SKM-1 (cell line): ENCODE measurements around the gene CLMP.
"Not testable (repeated sequence)": the region's sequence is repeated elsewhere in the genome, so short reads cannot be mapped to it uniquely, and the experiment has no call there.

Experiments
- DNase-seq: peaks from one replicate; lab custom pipeline; 2025; ENCODE audit not compliant: unreplicated experiment; lab: John Stamatoyannopoulos, UW

Gene CLMP

DNA sequence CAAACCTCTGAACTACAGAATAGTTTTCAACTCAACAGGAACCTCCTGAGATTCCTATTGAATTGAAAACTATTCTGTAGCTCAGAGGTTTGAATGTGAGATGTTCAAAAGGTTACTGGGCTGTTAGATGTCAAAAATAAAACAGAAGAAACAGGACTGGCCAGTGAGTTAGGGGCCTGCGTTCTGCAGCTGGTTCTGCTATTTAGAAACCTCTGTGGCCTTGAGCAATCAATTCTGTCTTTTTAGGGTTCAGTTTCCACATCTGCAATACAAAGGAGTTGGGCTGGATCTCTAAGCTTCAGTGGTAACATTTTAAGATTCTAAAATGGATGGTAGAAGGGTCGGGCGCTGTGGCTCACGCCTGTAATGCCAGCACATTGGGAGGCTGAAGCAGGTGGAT, 55.8 kb downstream of the CLMP start:
- DNase-seq = no peak

DNA sequence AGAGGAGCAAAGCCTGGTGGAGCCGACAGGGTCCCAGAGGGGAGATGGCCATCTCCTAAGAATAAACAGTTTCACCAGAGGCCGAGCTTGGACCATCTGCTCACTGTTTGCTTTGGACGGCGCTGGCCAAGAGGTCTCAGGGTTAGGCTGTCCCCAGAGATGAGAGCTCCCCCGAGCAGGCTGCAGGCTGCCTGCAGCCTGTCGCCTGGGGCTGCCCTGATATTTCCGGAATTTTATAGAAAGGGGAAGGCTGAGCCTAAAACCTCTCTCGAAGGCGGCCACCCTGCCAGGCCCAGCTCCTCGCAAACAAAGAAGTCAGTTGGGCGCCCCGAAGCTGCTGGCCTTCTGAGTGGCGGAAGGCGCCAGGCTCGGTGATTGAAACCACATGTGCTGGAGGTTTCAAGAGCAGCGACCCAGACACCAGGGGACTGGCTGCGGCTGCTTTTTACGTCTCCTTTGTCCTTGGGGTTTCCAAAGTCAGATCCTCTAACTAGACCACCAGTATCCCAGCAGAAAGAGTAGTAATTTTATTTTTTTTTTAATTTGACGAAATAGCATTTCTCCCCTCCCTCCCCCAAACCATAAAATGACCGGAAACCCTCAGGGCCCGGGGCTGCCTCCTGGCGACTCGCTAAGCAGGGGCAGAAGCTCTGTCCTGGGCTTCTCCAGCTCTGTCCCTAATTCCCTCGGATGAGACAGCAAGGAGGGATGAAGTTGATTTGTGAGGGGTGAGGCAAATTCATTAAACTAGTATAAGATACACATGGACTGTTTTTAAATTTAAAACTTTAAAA, 57.4 kb downstream of the CLMP start:
- DNase-seq = no peak

DNA sequence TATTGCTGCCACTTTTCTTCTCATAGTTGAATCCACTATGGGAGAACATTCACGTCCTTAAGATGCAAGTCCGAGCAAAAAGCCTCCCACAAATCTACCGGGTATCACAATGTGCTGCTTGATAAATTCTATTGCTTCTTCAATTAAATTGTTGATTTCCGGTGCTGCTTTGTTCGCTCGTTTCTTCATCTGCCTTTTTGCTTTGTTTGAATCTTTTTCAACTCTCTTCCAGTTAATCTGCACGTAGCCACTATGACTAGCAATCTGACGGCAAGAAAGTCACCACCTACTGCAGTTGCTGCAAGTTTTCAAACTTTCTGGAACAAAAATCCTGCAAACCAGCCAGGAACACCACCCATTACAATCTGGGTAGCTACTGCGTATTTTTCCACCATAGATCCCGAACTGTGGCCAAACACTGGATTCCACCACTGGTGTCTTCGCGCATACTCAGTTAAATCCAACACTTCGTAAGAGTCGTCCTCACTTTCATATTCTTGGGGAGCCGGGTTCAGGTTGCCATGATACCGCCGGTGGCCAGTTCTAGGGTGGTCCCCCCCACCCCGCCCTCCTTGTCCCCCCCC, 59.1 kb downstream of the CLMP start:
- DNase-seq = no peak

DNA sequence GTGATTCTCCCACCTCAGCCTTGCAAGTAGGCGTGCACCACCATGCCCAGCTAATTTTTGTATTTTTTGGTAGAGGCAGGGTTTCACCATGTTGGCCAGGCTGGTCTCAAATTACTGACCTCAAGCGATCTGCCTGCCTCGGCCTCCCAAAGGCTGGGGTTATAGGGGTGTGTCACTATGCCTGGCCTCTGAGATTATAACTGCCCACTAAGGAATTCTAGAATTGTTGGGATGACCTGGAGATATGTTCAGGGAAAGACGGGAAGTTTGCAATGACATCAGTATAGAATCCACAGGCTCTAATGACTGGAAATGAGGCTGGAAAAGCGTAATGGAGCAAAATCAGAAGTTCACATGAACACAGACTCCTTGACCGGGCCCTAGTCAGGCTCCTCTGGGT, 62.2 kb downstream of the CLMP start:
- no peak for DNase-seq

DNA sequence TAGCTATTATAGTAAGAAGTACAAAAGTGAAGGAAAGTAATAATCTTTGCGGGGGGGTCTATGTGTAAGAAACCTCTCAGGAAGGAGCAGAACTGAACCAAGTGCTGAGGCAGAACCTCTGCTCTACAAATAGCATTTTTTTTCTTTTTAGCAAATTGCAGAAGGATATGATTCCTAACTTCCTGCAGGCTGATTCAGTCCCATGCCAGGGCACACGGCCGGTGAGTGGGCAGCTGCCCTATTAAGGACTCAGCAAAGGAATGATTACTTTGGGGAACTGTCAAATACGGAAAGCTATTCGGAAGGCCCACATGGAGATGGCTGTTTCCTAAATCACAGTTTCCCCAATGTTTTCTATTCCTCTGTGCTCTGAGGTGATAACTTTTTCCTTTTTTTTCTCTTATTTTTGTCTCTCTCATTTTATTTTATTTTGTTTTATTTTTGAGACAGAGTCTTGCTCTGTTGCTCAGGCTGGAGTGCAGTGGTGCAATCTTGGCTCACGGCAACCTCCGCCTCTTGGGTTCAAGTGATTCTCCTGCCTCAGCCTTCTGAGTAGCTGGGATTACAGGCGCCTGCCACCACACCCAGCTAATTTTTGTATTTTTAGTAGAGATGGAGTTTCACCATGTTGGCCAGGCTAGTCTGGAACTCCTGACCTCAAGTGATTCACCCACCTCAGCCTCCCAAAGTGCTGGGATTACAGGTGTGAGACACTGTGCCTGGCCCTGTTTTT, 62.8 kb downstream of the CLMP start:
- not testable (repeated sequence) for DNase-seq

DNA sequence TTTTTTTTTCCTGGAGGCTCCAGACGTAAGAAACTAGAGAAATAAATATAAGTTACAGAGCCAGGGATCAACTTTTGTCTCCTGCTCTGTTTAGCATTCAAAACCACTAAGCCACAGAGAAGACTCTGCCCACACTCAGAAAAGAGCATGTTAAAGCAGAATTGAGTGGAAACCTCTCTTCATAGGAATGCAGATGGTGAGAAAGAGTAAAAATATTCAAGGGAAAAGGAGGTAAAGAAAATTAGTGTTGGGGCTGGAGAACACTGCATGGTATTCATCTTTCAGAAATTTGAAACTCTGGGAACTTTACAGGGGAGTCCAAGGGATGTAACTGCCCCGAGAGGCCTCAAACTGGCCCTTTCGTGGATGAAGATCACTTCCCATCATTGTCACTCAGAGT, 65.1 kb downstream of the CLMP start:
- DNase-seq = no peak

DNA sequence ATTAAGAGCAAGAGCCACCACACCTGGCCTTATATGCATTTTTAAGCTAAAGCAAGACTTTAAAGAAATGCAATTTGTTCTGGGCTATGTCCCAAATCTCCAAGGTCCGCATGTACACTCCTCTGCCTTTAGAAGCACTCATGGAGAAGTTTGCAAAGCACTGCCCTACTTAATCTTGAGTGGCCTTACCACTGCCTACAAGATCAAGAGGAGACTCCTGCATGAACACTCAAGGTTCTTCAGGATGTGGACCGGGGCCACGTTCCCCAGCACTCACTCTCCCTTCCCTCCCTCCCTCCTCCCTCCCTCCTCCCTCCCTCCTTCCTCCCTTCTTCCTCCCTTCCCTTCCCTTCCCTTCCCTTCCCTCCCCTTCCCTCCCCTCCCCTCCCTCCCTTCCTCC, 69.9 kb downstream of the CLMP start:
- DNase-seq = no peak

DNA sequence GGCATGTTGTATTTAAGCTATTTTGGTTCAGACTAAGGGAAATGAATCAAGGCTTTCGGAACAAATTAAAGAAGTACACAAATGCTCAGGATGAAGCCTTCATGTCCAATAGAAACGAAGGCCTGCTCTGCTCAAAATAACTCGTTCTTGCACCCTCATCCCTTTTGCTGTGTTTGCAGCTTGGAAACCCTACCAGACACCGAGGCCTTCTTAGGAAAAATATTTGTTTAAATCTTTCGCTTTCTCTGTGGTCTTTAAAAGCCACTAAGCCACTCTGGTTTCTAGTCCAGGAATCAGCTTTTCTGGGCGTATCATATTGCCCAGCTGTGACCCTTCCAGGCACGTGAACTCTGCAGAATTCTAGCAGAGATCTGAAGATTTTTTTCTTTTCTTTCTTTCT, 72.2 kb downstream of the CLMP start:
- DNase-seq = no peak

DNA sequence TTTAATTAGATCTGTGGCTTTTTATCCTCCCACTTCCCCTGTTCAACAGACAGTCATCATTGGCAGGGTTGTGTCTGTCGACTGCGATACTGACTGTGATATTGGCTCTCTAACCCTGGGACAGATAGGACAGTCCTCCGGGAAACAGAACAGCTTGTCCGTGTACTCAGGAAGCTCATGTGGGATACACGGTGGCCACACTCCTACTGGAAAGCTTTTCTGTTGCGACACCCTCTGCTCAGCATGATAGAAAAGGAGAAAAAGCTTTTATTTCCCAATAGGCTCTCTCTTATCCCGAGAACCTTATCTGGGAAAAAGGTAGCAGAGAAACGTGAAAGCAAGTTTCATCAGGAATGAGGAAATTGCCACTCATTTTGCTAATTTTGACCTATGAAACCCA, 72.7 kb downstream of the CLMP start:
- DNase-seq = no peak

DNA sequence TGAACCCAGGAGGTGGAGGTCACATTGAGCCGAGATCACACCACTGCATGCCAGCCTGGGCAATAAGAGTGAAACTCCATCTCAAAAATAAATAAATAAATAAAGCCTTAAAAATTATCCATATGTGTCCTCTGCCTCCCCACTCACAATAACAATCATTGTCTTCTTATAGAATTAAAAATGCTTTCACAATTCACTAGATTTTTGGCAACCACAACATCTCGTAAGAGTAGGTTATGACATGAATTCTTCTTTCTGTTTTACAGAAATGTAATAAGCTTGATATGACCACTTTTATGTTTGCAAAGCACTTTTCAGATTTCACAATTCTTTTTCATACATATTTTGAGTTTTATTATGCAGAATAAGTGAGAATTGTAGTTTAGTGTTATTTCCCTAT, 78.6 kb downstream of the CLMP start:
- DNase-seq = no peak

DNA sequence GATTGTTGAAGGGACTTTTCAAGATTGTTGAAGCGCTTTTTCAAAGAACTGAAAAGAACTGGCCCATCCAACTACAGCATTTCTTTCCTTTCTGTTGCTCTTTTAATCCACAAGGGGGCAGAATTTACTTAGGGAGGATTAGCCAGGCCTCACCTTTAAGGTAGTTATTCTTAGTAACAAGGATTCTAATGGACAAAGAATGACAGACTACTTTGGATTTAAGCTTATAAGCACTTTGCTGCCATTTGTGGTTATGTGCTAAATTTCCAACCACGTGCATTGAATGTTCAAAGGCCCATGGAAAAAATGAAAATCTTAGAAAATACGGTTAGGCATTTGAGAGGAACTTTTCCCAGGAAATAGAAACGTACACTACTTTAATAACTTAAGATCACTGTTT, 83.6 kb downstream of the CLMP start:
- DNase-seq = peak; percentile 60

DNA sequence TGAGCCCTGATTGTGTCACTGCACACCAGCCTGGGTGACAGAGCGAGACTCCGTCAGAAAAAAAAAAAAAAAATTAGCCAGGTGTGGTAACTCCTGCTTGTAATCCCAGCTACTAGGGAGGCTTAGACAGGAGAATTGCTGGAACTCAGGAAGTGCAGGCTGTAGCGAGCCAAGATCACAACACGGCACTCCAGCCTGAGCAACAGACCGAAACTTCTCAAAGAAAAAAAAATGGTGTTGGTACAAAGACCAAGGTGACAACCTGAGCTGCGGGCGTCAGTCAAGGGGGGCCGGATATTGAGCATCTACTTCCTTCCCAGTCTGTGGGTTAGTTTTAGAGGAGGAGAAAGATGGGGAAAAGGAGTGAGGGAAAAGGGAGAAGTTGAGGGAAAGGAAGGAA, 84.7 kb downstream of the CLMP start:
- DNase-seq = no peak

DNA sequence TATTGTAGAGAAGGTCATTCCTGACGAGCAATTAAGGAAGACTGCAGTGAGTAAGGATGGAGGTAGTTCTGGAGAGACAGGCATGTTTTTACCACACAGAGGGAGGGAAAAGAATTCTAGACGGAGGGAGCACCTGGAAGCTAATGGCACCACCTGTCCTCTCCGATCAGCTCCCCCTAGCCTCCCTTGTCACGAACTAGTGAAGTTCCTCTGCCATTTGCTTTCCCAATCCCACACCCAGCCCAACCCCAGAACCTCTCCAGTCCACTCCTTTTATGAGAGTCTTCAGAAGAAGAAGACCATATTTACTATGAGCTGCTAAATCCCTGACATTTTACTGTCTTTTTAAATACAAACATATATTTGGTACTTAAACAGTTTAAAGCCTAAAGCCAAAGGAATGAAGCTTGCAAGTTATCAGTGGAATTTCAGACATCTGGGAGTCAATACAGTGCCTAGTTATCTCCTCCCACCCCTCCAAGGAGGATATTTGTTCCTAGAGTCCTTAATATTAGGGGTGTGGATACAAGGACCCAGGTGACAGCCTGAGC, 87.0 kb downstream of the CLMP start:
- DNase-seq = no peak

DNA sequence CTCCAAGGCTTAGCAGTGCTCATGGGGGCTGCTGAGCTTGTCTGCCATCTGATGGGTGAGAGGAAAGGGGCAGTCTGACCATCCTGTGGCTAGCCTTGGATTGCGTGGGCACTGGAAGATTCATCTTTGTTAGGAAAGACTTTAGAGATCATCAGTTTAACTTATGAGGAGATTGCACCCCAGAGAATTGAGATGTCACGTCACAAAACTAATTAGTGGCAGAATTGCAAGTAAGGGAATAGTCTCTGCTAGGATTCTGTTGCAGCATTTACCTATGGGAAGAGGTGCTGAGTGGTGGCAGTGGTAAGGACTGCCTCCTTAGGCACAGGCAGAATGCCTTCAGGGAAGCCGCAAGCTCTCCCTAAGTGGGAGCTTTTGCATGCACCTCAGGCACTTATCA, 90.4 kb downstream of the CLMP start:
- no peak for DNase-seq

DNA sequence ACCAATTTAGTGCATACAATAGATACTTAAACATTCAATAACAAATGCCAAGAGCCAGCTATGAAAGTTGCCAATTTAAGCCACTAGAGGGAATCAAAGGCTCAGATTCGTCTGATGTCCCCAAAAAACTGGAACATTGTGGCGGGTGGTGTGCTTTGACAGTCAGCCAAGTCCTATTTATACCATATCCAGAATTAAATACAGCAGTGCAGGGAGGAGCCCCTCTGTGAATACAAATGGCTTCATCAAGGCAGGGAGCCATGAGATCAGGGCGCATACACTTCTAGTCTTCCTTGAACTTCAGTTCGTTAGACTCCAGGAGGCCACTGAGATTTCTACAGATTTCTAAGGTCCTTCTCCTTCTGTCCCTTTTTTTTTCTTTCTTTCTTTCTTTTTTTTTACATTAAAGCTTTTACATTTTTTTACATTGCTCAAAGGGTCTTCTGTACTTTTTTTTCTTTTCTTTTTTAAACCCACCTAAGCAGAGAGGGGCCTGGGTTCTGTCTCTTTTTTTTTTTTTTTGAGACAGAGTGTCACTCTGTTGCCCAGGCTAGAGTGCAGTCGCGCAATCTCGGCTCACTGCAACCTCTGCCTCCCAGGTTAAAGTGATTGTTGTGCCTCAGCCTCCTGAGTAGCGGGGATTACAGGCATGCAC, 91.6 kb downstream of the CLMP start:
- no peak for DNase-seq

DNA sequence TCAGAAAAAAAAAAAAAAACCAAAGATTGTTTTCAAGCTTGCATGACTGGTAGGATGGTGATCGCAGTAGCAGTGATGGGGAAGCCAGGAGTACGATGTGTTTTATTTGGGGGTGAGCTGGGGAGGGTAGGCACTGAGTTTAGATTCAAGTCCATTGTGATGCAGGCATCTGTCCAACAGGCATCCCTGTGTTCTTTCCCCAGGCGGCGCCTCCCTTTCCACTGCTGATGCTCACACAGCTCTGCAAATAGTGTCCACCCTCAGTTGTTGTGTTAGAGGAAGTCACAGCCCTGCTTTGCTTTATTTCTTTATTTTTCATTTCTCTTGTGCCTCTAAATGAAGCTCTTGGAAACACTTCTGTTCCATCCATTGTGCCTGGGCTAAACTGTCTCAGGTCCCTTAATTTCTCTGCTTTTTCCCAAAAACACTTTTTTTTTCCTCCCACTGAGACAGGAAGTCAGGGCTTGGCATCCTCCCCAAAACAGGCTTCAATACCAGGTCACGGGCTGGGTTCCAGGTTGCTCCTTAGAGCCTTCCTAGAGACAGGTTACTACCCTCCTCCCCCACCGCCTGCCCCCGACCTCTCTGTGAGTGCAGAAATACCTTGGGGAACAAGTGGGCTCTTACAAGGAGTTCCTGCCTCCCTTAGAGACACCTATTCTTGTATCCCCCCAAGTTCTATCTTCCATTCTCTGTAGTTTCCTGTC, 94.5 kb downstream of the CLMP start:
- DNase-seq = no peak

DNA sequence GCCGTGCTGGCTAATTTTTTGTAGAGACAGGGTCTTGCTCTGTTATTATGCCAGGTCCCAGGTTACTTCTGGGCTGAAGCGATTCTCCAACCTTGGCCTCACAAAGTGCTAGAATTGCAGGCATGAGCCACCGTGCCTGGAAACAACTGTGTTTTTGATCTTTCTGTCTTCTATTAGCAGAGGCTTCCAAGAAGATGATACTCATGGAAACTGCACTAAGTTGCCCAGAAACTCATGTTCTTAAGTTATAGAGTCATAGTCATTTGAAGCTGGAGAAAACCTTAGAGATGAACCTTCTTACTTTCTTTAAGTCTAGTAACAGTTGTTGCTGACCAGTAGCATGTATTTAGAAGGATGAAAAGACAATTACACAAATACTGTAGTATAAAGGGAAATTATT, 96.1 kb downstream of the CLMP start:
- no peak for DNase-seq

DNA sequence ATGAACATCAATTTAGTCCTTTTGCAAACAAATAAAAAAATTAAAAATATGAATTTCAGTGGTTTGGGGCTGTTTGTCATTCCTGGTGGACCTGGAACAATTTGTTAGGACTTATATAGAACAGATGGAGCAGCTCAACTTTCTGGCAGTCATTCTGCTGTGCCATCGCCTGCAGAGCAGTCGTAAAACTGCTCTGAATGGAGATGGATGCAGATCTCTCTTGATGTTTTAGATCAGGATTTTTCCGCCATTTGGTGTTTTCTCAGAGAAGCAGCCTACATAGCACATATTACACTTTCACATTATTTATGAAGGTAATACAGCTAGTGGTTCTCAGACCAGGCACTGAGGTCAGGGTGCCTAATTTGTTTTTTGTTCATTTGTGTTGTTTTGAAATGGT, 101.3 kb downstream of the CLMP start:
- no peak for DNase-seq

DNA sequence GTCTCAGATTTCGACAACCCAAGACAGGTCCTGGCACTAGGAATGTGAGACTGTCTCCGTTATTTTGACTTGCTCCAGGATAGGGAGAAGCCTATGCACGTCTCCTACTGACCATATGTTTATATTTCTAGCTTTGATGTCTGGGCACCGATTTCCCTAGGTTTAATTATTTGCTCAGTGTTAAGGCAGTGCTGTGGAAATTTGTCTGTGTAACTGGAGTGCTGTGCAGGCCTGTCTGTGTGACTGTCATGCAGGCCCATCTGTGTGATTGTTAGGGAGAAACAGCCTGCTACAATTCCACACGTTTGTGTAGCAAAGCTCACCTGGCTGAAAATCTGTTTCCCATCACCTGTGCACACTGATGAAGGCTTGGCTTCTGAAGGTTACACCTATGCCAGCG, 103.5 kb downstream of the CLMP start:
- DNase-seq = no peak

DNA sequence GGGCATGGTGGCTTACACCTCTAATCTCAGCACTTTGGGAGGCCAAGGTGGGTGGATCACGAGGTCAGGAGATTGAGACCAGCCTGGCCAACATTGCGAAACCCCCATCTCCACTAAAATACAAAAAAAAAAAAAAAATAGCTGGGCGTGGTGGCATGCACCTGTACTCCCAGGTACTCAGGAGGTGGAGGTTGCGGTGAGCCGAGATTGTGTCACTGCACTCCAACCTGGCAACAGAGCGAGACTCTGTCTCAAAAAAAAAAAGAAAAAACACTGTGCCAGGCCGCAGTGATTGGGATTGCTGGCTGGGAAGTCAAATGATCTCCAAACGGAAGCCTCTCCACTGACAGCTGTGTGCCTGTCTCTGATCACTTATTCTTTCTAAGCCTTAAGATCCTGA, 104.9 kb downstream of the CLMP start:
- not testable (repeated sequence) for DNase-seq

DNA sequence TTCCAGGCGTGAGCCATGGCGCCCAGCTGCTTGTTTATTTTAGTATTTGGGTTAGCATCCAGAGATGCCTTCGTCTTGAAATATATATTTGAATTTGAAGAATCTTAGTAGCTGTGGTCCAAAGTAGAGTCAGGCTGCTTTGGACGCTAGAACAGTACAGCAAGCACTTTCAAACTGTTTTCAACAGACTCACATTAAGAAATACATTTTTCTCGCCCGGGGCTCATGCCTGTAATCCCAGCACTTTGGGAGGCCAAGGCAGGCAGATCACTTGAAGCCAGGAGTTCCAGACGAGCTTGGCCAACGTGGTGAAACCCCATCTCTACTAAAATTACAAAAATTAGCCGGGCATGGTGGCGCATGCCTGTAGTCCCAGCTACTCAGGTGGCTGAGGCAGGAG, 106.2 kb downstream of the CLMP start:
- not testable (repeated sequence) for DNase-seq
